AG09319 (cell line): Measurements from ENCODE around the gene C2CD3.

Source experiments
- DNase-seq: peaks from one replicate; pipeline ENCODE4 v3.0.0-alpha.2; 2010; ENCODE audit warnings: low read depth; ENCODE audit errors: extremely low read depth
- CTCF ChIP-seq: IDR thresholded peaks from 2 replicates; pipeline ENCODE4 v1.5.1; 2011; ENCODE audit warnings: low read depth, mild to moderate bottlenecking, inconsistent platforms, low read length, moderate library complexity

The C2CD3 gene

DNA sequence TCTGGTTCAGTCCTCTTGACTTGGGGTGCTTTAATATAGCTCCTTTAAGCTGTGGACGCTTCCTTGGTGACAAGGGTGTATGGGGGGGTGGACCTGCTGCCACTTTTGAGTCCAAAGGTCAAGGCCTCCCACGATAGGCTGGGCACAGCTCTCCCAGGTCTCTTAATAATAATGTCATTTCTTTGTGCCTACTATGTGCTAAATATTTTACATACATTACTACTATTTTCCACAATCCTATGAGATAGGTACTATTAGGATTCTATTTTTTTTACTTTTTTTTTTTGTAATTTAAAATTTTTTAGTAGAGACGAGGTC is 161.6 kb downstream of the C2CD3 start:
- DNase-seq, result no peak

DNA sequence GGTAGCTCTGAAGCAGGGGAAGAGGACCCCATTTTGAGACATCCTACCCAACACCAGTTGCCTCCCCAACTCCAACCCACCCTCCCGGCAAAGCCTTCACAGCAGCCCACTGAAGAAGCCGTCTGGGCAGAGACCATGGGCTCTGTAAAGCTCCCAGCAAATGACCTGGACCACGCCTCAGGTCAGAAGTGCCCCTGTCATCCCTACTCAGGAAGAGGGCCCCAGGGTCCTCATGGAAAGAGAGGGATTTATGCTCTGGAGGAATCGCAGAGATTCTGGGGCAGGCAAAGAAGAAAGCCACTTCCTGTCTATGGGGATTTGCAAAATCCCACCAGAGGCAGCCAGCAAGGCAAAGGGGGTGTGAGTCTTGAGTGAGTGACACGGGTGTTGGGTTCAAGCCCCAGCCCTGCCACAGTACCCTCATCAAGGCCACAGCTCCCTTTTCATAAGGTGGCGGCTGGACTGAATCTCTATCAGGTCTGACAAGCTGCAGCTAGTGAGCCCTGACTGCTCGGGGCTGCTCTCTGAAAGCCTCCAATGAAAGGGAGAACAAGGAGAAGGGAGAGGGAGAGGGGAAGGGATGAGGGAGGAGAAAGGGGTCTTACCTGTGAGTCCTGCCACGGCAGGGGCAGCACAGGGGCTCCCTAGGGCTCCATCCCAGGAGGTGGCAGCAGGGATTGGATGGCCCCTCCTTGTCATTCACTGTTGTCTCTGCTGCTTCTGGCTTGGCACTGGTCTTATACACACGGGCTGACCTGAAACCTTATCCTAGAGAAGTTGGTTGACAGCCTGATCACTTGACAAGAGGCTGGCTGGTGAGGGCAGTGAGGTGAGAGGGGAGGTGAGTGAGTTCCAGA is 162.2 kb downstream of the C2CD3 start, which contains the start of gene UCP3:
Gene UCP3 (minus strand): TSS at position 713 of the 857 bp plus-strand sequence. CDS start 2,043 bp downstream, outside the sequence.
- no peak for TF ChIP-seq CTCF
- no peak for DNase-seq

More for the DNA sequence above, 161.6 kb downstream of the C2CD3 start:
- no peak for TF ChIP-seq CTCF

GRCh38 chr11:74007691-74008372 is 163.0 kb downstream of the C2CD3 start:
- no peak for TF ChIP-seq CTCF
- DNase-seq, result no peak

GRCh38 chr11:74006743-74007304 is 164.0 kb downstream of the C2CD3 start:
- no peak for TF ChIP-seq CTCF
- DNase-seq, result no peak

DNA sequence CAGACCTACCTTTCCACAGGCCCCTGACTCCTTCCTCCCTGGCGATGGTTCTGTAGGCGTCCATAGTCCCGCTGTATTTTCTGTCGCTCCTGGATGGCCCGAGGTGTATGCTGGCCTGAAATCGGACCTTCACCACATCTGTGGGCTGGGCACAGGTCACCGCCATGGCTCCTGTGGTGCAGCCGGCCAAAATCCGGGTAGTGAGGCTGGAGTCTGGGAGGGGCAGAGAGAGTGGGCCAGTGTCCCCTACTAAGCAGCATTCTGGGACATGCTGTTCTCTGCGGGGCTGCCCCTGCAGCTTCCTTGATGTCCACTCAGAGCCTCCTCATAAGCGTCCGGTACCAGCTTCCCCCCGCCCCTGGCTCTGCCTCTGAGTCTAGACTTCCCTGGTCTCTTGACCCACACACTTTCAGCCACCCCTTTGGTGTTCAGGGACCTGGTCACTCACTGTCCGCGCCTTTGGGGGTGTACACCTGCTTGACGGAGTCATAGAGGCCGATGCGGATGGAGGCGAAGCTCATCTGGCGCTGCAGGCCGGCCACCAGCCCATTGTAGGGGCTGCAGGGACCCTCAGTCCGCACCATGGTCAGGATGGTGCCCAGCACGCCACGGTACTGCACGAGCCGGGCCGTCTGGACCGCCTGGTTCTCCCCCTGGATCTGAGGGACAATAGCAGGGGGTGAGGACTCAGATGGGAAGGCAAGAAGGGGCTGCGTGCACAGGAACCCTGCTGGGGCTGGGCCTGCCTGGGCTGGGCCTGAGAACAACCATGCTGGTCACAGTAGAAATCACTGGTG is 164.9 kb downstream of the C2CD3 start:
- no peak for TF ChIP-seq CTCF
- no peak for DNase-seq

- no peak for DNase-seq
- TF ChIP-seq CTCF, result no peak
Observed at GRCh38 chr11:74004759-74005615, 165.8 kb downstream of the C2CD3 start.
